ENCODE results near the gene SLC66A2. TPM values are rescaled to one million over a fixed set of nuclear protein-coding genes. Genes with fewer than 3 reads are reported as not detected.
"Not testable (repeated sequence)": the region's sequence is repeated elsewhere in the genome, so short reads cannot be mapped to it uniquely, and the experiment has no call there.

The SLC66A2 gene
- total RNA-seq, 4 donors from 2014 or later = 56.5 to 183 (median 92.9) TPM

DNA sequence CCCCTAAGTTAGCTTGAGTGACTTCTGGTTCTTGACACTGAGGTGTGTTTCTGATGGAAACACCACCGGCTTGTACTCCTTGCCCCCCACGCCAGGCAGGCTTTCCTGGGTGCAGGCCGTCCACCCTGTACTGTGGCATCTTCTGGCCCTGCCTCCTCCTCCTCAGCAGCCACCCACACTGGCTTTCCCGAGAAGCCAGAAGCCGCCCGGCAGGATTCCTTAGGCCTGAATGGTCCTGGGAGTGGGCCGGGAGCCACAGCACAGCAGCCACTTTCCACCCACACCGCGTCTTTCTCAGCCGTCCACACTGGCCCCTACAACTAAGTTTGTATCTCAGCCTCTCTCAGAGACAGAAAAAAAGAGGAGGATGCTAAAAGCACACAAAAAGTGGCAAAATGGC lies 10.9 kb upstream of the SLC66A2 start:
- no peaks in the 10 kb centered on the region for H3K36me3 ChIP-seq

GRCh38 chr18:79961527-79962291 lies 10.3 kb upstream of the SLC66A2 start:
- in situ Hi-C loops (cut with MboI; ENCODE audit: low pct_ligation_motif_present in 1 of 4, low pct_unique_long_range_greater_than_20kb in 1 of 4, low sequenced_read_pairs in 3 of 4) (no loop called here), intact Hi-C loops (cut with DNase I; ENCODE audit: low total_unique reads) (no loop called here)
- Histone ChIP-seq H3K4me3 (no peak overlapping the region), H3K27me3 (no peaks in the 10 kb centered on the region), H3K9me3 (no peaks in the 10 kb centered on the region), H3K27ac (peak overlapping the region in 3 of 4 donors; percentile 4 to 80 (median 75)), H3K36me3 (no peaks in the 10 kb centered on the region), H3K4me1 (peaks cover 21 to 75% (median 44%) of the 10 kb centered on the region in 4 donors)
- DNase-seq = no peak
- TF ChIP-seq POLR2AphosphoS5 (IDR thresholded peaks at IDR 0.05) (peak in 1 of 3 donors; percentile 59), EP300 (IDR thresholded peaks at IDR 0.05; ENCODE audit: low read depth) (no peak), POLR2A (IDR thresholded peaks at IDR 0.05) (peak; percentile 49)
- TF ChIP-seq, protein P1, sequence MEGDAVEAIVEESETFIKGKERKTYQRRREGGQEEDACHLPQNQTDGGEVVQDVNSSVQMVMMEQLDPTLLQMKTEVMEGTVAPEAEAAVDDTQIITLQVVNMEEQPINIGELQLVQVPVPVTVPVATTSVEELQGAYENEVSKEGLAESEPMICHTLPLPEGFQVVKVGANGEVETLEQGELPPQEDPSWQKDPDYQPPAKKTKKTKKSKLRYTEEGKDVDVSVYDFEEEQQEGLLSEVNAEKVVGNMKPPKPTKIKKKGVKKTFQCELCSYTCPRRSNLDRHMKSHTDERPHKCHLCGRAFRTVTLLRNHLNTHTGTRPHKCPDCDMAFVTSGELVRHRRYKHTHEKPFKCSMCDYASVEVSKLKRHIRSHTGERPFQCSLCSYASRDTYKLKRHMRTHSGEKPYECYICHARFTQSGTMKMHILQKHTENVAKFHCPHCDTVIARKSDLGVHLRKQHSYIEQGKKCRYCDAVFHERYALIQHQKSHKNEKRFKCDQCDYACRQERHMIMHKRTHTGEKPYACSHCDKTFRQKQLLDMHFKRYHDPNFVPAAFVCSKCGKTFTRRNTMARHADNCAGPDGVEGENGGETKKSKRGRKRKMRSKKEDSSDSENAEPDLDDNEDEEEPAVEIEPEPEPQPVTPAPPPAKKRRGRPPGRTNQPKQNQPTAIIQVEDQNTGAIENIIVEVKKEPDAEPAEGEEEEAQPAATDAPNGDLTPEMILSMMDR (IDR thresholded peaks at IDR 0.05) = no peak
- WGBS, 2 donors (ENCODE audit: low coverage in 1 of 2) = 74% methylated on average over 28 of the region's 29 CpGs; no CpG with 5 or more reads in 1 of the 2 donors

More for the DNA sequence above, 10.9 kb upstream of the SLC66A2 start:
- no peaks in the 10 kb centered on the region for H3K27me3 ChIP-seq
- TF ChIP-seq EP300 (IDR thresholded peaks at IDR 0.05; ENCODE audit: low read depth) (no peak), POLR2A (IDR thresholded peaks at IDR 0.05) (no peak)
- intact Hi-C loops (cut with DNase I; ENCODE audit: low total_unique reads) (no loop called here), in situ Hi-C loops (cut with MboI; ENCODE audit: low pct_ligation_motif_present in 1 of 4, low pct_unique_long_range_greater_than_20kb in 1 of 4, low sequenced_read_pairs in 3 of 4) (no loop called here)
- peak overlapping the region in 2 of 4 donors; percentile 75 to 80 for H3K27ac ChIP-seq
- H3K4me1 ChIP-seq = peaks cover 21 to 75% (median 44%) of the 10 kb centered on the region in 4 donors
- no peaks in the 10 kb centered on the region for H3K9me3 ChIP-seq
- no peak overlapping the region for H3K4me3 ChIP-seq
- 86 to 90% methylated on average over 6 to 10 of the region's 10 CpGs for WGBS, 2 donors (ENCODE audit: low coverage in 1 of 2)
- DNase-seq = no peak

- TF ChIP-seq, protein P1 (IDR thresholded peaks at IDR 0.05) = no peak
- TF ChIP-seq EP300 (IDR thresholded peaks at IDR 0.05; ENCODE audit: low read depth) (no peak), POLR2A (IDR thresholded peaks at IDR 0.05) (no peak), POLR2AphosphoS5 (IDR thresholded peaks at IDR 0.05) (no peak)
- Histone ChIP-seq H3K27ac (peak overlapping the region in 3 of 4 donors; percentile 67 to 80 (median 75)), H3K4me3 (no peak overlapping the region), H3K4me1 (peaks cover 21 to 69% (median 44%) of the 10 kb centered on the region in 4 donors), H3K9me3 (no peaks in the 10 kb centered on the region), H3K27me3 (no peaks in the 10 kb centered on the region), H3K36me3 (no peaks in the 10 kb centered on the region)
- WGBS, 2 donors (ENCODE audit: low coverage in 1 of 2) = 74 to 82% methylated on average over 6 to 14 of the region's 16 CpGs
- in situ Hi-C loops (cut with MboI; ENCODE audit: low pct_ligation_motif_present in 1 of 4, low pct_unique_long_range_greater_than_20kb in 1 of 4, low sequenced_read_pairs in 3 of 4) = no loop called here
- intact Hi-C loops (cut with DNase I; ENCODE audit: low total_unique reads) = no loop called here
- DNase-seq = no peak
These were observed 9.6 kb upstream of the SLC66A2 start for GRCh38 chr18:79960921-79961526.

- TF ChIP-seq POLR2AphosphoS5 (IDR thresholded peaks at IDR 0.05) (peak; percentile 17 to 60 (median 31)), POLR2A (IDR thresholded peaks at IDR 0.05) (peak; percentile 43)
- H3K9me3 ChIP-seq; in situ Hi-C loops (cut with MboI; ENCODE audit: low pct_ligation_motif_present in 1 of 4, low pct_unique_long_range_greater_than_20kb in 1 of 4, low sequenced_read_pairs in 3 of 4); intact Hi-C loops (cut with DNase I; ENCODE audit: low total_unique reads); H3K36me3 ChIP-seq; H3K27me3 ChIP-seq; H3K4me3 ChIP-seq: not testable (repeated sequence)
- peak; percentile 65 for DNase-seq
- peaks cover 16 to 68% (median 39%) of the 10 kb centered on the region in 4 donors for H3K4me1 ChIP-seq
- WGBS, 2 donors (ENCODE audit: low coverage in 1 of 2) = 13 to 36% methylated on average over 4 to 12 of the region's 12 CpGs
- peak overlapping the region; percentile 43 to 80 (median 71) for H3K27ac ChIP-seq
These were observed 8.8 kb upstream of the SLC66A2 start for GRCh38 chr18:79960161-79960801.

Data from transverse colon (tissue), 4 donors.